Measurements from ENCODE around the gene FXYD5.
"Not testable (repeated sequence)": the region's sequence is repeated elsewhere in the genome, so short reads cannot be mapped to it uniquely, and the experiment has no call there.

The FXYD5 gene

GRCh38 chr19:35138305-35138892 is 16.1 kb upstream of the FXYD5 start, which contains the start of gene FXYD1:
TSS of gene FXYD1 (plus strand) at chr19:35138824. CDS start at chr19:35140080, 1,256 bp downstream.
- no peak for DNase-seq (ENCODE audit: low read depth)

DNA sequence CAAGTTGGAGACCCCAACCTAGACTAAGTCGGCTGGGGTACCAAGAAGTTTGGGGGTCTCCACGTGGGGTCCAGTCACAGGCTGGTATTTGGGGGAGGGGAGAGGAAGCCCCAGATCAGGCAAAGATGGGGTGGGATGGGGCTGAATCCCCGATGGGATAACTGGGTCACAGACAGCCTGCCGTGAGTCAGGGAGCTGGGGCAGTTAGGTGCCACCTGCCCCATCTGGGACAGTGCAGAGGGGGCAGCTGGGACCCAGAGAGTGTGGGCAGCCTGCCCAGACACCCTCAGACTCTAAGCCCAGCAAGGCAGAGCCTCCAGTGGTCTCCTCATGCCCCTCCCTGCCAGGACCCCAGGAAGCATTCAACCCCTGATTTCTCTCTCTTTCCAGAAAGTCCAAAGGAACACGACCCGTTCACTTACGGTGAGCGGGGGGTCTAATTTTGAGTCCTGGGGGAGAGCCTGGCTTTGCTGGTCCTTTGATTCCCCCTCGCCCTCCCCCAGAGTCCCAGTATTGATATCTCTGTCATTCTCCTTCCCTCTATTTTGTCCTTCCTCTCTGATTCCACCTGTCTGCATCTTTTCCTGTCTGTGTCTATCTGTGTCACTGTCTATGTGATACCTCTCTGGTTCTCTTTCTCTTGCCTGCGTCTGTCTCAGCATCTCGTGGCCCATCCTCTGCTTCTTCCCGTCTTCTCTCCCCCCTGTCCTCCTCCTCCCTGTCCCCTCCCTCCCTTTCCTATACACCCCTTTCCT is 14.2 kb upstream of the FXYD5 start:
- no peak for DNase-seq (ENCODE audit: low read depth)

DNA sequence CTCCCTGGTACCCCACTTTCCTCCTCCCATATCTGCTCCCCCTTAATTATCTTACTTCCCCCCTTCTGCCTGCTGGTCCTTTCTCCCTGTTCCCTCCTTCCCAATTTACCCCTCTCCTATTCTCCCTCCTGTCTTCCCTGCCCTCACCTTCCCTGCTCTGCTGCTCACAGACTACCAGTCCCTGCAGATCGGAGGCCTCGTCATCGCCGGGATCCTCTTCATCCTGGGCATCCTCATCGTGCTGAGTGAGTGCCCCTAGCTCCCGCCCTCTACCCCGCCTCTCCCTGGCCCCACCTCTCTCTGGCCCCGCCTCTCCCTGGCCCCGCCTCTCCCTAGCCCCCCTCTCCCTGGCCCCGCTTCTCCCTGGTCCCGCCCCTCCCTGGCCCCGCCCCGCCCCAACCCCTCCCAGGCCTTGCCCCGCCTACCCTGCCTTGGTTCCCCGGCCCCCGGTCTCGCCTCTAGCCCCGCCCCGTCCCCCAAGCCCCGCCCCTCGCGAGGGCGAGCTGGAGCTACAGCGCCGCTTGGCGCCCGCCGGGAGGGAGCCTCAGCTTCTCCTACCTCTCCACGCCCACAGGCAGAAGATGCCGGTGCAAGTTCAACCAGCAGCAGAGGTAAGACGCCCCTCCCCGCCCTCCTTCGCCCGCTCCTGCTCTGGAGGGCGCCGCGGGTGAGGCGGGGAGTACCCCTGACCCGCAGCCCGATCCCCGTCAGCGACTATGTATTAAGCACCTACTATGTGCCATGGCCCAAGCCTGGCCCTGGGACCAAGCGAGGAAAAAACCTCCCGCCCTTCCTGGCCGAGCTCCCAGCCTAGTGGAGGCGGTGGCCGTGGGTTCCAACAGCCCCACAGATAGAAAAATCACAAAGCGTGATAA is 13.3 kb upstream of the FXYD5 start:
- peak; percentile 95 for DNase-seq (ENCODE audit: low read depth)

GRCh38 chr19:35141837-35142605 is 12.5 kb upstream of the FXYD5 start:
- no peak for DNase-seq (ENCODE audit: low read depth)

DNA sequence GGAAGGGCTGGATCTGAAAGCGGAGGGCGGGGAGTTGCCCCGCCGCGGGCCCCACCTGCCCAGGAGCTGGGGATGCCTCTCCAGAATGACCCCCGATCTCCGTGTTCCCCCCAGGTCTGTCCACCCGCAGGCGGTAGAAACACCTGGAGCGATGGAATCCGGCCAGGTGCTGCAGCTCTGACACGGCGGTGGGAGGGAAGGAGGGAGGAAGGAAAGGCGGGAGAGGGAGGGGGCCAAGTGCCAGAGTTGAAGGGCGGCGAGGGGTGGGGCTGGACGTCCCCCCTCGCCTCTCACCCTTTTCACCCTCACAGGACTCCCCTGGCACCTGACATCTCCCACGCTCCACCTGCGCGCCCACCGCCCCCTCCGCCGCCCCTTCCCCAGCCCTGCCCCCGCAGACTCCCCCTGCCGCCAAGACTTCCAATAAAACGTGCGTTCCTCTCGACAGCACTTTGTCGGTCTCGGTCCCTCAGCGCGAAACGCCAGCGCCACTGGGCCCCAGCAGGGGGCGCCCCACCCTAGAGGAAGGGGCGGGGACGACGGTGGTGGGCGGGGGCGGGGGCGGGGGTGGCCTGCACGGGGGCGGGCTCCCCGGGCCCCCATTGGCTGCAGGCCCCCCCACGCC is 11.8 kb upstream of the FXYD5 start:
- DNase-seq (ENCODE audit: low read depth), result peak; percentile 61

DNA sequence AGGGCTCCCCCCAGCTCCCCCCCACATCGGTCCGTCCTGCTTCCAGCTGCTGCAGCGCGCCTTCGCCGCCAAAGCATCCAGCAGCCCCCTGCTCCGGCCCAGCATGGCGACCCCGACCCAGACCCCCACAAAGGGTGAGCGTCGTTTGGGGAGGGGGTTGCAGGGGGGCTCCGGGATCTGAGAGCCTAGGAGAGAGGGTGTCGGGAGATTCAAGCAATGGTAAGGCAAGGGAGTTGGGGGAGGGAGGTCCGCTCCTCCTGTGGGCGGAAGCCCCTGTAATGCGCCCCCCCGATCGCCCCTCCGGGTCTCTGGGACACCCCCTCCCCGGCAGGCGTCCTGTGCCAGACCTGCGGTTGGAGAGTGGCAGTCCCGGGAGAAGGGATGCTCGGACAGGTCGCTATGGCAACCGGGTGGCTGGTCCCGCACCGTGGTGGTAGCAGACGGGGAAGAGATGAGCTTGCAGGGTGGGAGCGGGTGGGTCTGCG is 11.3 kb upstream of the FXYD5 start, which contains the start of gene FXYD7:
FXYD7 (plus strand) TSS at position 25 of the 485 bp plus-strand sequence; CDS start at position 104, 79 bp downstream.
- no peak for DNase-seq (ENCODE audit: low read depth)

DNA sequence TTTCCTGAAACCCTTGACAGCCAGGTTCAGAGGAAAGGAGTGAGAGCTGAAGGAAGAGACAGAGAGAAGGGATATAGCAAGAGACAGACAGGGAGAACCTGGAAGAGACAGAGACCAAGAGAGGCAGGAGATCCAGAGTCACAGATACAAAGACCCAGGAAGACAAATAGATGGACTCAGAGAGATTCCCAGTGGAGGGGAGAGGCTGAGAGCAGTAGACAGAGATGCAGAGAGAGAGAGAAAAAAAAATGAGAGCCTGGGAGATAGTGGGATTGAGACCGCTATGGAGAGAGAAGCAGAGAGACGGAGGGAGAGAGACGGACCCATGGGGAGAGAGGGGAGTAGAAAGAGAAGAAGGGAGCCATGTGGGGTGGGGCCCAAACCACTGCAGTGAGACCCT is 10.7 kb upstream of the FXYD5 start:
- DNase-seq (ENCODE audit: low read depth), result no peak

- DNase-seq (ENCODE audit: low read depth), result no peak
Measured at GRCh38 chr19:35144259-35144599, 10.3 kb upstream of the FXYD5 start.

GRCh38 chr19:35144600-35145436 is 9.7 kb upstream of the FXYD5 start:
- no peak for DNase-seq (ENCODE audit: low read depth)

- no peak for DNase-seq (ENCODE audit: low read depth)
Measured at GRCh38 chr19:35146746-35147459, 7.6 kb upstream of the FXYD5 start.

- no peak for DNase-seq (ENCODE audit: low read depth)
Measured at GRCh38 chr19:35149463-35149862, 5.1 kb upstream of the FXYD5 start.

- DNase-seq (ENCODE audit: low read depth), result no peak
Measured at GRCh38 chr19:35150445-35150844, 4.1 kb upstream of the FXYD5 start.

DNA sequence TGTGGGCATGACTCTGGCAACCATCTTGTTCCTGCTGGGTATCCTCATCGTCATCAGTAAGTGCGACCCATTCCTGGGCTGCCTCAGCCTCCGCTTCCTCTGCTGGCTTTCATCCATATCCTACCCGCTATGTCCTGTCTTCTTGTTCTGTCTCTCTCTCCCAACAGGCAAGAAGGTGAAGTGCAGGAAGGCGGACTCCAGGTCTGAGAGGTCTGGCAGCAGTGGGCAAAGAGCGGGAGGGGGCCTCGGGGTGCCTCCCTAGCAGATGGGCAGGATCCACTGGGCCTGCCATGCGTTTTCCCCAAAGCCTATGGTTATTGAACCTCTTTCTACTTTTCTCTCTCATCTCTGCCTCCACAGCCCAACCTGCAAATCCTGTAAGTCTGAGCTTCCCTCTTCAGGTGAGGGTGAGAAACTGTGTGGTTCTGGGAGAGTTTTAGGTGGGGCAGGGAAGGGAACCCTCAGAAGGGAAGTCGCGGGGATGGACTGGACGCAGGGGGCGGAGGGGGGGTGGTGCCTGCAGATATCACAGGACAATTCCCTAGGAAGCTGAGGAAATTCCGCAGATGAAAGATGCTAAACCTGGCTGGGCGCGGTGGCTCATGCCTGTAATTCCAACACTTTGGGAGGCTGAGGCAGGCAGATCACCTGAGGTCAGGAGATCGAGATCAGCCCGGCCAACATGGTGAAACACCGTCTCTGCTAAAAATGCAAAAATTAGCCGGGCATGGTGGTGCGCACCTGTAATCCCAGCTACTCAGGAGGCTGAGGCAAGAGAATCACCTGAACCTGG is 3.1 kb upstream of the FXYD5 start:
- DNase-seq (ENCODE audit: low read depth), result no peak

- not testable (repeated sequence) for DNase-seq (ENCODE audit: low read depth)
Measured at GRCh38 chr19:35153129-35153522, 1.4 kb upstream of the FXYD5 start.

DNA sequence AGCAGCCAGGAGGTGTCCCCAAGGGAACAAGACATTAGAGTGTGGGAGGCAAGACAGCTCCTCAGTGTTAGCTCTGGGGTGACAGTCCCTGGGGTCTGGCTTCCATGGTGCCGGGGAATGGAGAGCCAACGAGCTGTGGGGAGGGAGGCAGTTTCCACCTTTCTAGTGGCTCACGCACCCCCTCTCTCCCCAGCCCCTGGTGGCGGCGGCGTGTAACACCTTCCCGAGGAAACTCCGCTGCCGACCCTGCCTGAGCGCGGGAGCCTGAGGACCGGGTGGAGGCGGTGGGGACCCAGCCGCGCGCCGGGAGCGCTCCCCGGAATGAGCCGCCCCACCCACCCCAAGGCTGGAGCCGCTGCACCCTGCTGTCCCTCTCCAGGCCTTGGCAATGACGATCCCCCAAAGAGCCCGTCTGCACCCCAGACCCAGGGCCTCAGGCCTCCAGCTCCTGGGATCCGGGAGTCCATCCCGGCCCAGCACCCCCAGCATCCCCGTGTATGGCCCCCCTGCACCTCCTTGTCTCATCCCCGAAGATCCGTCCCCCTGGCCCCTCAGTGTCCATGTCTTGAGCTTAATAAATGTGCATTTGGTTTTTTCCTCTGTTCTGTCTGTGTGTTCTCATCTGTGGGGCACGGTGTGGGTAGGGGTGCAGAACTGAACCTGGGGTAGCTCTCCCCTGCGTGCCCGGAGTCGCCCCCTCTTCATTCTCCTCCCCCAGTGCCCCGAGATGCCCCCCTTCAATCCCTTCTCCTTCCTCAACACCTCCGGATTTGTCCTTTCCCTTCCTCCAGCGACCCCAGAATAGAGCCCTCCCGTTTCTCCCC is 622 bp upstream of the FXYD5 start:
- peak; percentile 67 for DNase-seq (ENCODE audit: low read depth)

- DNase-seq (ENCODE audit: low read depth), result no peak
Measured at GRCh38 chr19:35155441-35155840, 906 bp downstream of the FXYD5 start.

- DNase-seq (ENCODE audit: low read depth), result no peak
Measured at GRCh38 chr19:35155981-35156672, 1.6 kb downstream of the FXYD5 start.

DNA sequence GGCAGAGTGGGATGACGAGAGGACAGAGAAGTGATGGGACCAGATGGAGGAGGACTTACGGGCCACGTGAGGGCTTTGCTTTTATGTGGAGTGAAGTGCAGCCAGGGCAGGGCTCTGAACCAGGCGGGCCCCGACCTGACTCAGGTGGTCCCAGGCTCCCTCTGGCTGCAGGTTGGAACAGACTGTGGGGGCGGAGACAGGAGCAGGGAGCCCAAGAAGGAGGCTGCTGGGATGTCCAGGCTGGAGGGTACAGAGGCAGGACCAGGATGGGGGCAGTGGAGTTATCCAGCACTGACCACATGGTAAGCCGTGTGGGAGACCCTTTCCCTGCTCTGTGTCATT is 2.1 kb downstream of the FXYD5 start:
- DNase-seq (ENCODE audit: low read depth), result no peak

Data from activated T-helper 9 cell treated with anti-CD3 and anti-CD28 coated beads, Interleukin-2, amount 50 U/mL, for 16 hours (primary cell).